Stimulated activated naive CD8-positive, alpha-beta T cell treated with anti-CD3 and anti-CD28 coated beads, Interleukin-15, Interleukin-2, amounts not matched to agents 100 ng/mL and 50 ng/mL, for 24 hours (primary cell): ENCODE results near the gene SLC35G3.
"Not testable (repeated sequence)": the region's sequence is repeated elsewhere in the genome, so short reads cannot be mapped to it uniquely, and the experiment has no call there.

Experiments
- H3K27ac Mint-ChIP-seq: one replicate; pipeline ENCODE4 v1.8.0; 2021; ENCODE audit warnings: mild to moderate bottlenecking, mixed read lengths
- H3K27me3 Mint-ChIP-seq: one replicate; pipeline ENCODE4 v1.8.0; 2021; ENCODE audit warnings: mixed read lengths
- H3K36me3 Mint-ChIP-seq: one replicate; pipeline ENCODE4 v1.8.0; 2021; ENCODE audit warnings: low read depth, mixed read lengths
- H3K4me1 Mint-ChIP-seq: one replicate; pipeline ENCODE4 v1.8.0; 2021; ENCODE audit warnings: low read depth, mixed read lengths
- H3K4me3 Mint-ChIP-seq: one replicate; pipeline ENCODE4 v1.8.0; 2021; ENCODE audit warnings: mild to moderate bottlenecking, mixed read lengths
- H3K9me3 Mint-ChIP-seq: one replicate; pipeline ENCODE4 v1.8.0; 2021; ENCODE audit warnings: mixed read lengths

SLC35G3 gene

GRCh38 chr17:35222452-35222851 lies 28.3 kb upstream of the SLC35G3 start:
- Mint-ChIP-seq H3K27me3 (no peaks in the 10 kb centered on the region), H3K9me3 (peaks cover 14% of the 10 kb centered on the region), H3K27ac (no peak overlapping the region), H3K36me3 (peaks cover 10% of the 10 kb centered on the region), H3K4me3 (no peak overlapping the region), H3K4me1 (peaks cover 34% of the 10 kb centered on the region)

- Mint-ChIP-seq H3K9me3 (peaks cover 14% of the 10 kb centered on the region), H3K27me3 (no peaks in the 10 kb centered on the region), H3K4me1 (peaks cover 57% of the 10 kb centered on the region), H3K27ac (peak overlapping the region; percentile 82), H3K36me3 (peaks cover 10% of the 10 kb centered on the region), H3K4me3 (peak overlapping the region; percentile 52)
These were observed 24.7 kb upstream of the SLC35G3 start for GRCh38 chr17:35218915-35219314.

- Mint-ChIP-seq H3K27me3 (no peaks in the 10 kb centered on the region), H3K9me3 (peaks cover 7% of the 10 kb centered on the region), H3K4me3 (no peak overlapping the region), H3K27ac (no peak overlapping the region), H3K4me1 (peaks cover 75% of the 10 kb centered on the region), H3K36me3 (peaks cover 4% of the 10 kb centered on the region)
These were observed 22.9 kb upstream of the SLC35G3 start for GRCh38 chr17:35217107-35217506.

GRCh38 chr17:35214631-35215273 lies 20.6 kb upstream of the SLC35G3 start:
- H3K4me3 Mint-ChIP-seq = peak overlapping the region; percentile 67
- H3K36me3 Mint-ChIP-seq = no peaks in the 10 kb centered on the region
- H3K9me3 Mint-ChIP-seq = no peaks in the 10 kb centered on the region
- H3K4me1 Mint-ChIP-seq = peaks cover 83% of the 10 kb centered on the region
- no peaks in the 10 kb centered on the region for H3K27me3 Mint-ChIP-seq
- peak overlapping the region; percentile 87 for H3K27ac Mint-ChIP-seq

GRCh38 chr17:35214192-35214591 lies 20.0 kb upstream of the SLC35G3 start:
- peak overlapping the region; percentile 87 for H3K27ac Mint-ChIP-seq
- no peaks in the 10 kb centered on the region for H3K27me3 Mint-ChIP-seq
- peak overlapping the region; percentile 67 for H3K4me3 Mint-ChIP-seq
- H3K4me1 Mint-ChIP-seq = peaks cover 77% of the 10 kb centered on the region
- H3K9me3 Mint-ChIP-seq = no peaks in the 10 kb centered on the region
- H3K36me3 Mint-ChIP-seq = no peaks in the 10 kb centered on the region

GRCh38 chr17:35213412-35213940 lies 19.3 kb upstream of the SLC35G3 start:
- Mint-ChIP-seq H3K27ac (peak overlapping the region; percentile 87), H3K4me1 (peaks cover 74% of the 10 kb centered on the region), H3K36me3 (no peaks in the 10 kb centered on the region), H3K4me3 (peak overlapping the region; percentile 67), H3K27me3 (no peaks in the 10 kb centered on the region), H3K9me3 (no peaks in the 10 kb centered on the region)

GRCh38 chr17:35212668-35213067 lies 18.5 kb upstream of the SLC35G3 start:
- H3K36me3 Mint-ChIP-seq = no peaks in the 10 kb centered on the region
- no peaks in the 10 kb centered on the region for H3K9me3 Mint-ChIP-seq
- H3K4me3 Mint-ChIP-seq = peak overlapping the region; percentile 67
- peak overlapping the region; percentile 87 for H3K27ac Mint-ChIP-seq
- H3K27me3 Mint-ChIP-seq = no peaks in the 10 kb centered on the region
- H3K4me1 Mint-ChIP-seq = peaks cover 68% of the 10 kb centered on the region

- Mint-ChIP-seq H3K27ac (no peak overlapping the region), H3K4me1 (peaks cover 58% of the 10 kb centered on the region), H3K4me3 (peak overlapping the region; percentile 11), H3K27me3 (no peaks in the 10 kb centered on the region), H3K36me3 (no peaks in the 10 kb centered on the region), H3K9me3 (no peaks in the 10 kb centered on the region)
These were observed 16.5 kb upstream of the SLC35G3 start for GRCh38 chr17:35210741-35211140.

- not testable (repeated sequence) for H3K4me3 Mint-ChIP-seq, H3K36me3 Mint-ChIP-seq, H3K27ac Mint-ChIP-seq
These were observed 8.4 kb upstream of the SLC35G3 start for GRCh38 chr17:35202582-35202981.

GRCh38 chr17:35195062-35195461 lies 869 bp upstream of the SLC35G3 start:
- not testable (repeated sequence) for H3K27me3 Mint-ChIP-seq, H3K27ac Mint-ChIP-seq, H3K9me3 Mint-ChIP-seq, H3K36me3 Mint-ChIP-seq, H3K4me3 Mint-ChIP-seq
- H3K4me1 Mint-ChIP-seq = peaks cover 15% of the 10 kb centered on the region

More at GRCh38 chr17:35202582-35202981, 8.4 kb upstream of the SLC35G3 start:
- H3K27me3 Mint-ChIP-seq, H3K4me1 Mint-ChIP-seq: not testable (repeated sequence)
- peaks cover 19% of the 10 kb centered on the region for H3K9me3 Mint-ChIP-seq

- H3K4me3 Mint-ChIP-seq = peak overlapping the region; percentile 38
- peaks cover 38% of the 10 kb centered on the region for H3K4me1 Mint-ChIP-seq
- no peaks in the 10 kb centered on the region for H3K36me3 Mint-ChIP-seq
- peak overlapping the region; percentile 36 for H3K27ac Mint-ChIP-seq
- no peaks in the 10 kb centered on the region for H3K9me3 Mint-ChIP-seq
- no peaks in the 10 kb centered on the region for H3K27me3 Mint-ChIP-seq
These were observed 1.5 kb downstream of the SLC35G3 start for GRCh38 chr17:35192708-35193107.

GRCh38 chr17:35191001-35191695 lies 3.0 kb downstream of the SLC35G3 start:
- Mint-ChIP-seq H3K9me3 (no peaks in the 10 kb centered on the region), H3K27me3 (no peaks in the 10 kb centered on the region), H3K4me1 (peaks cover 52% of the 10 kb centered on the region), H3K36me3 (no peaks in the 10 kb centered on the region), H3K27ac (no peak overlapping the region), H3K4me3 (no peak overlapping the region)

- Mint-ChIP-seq H3K4me3 (peak overlapping the region; percentile 69), H3K36me3 (no peaks in the 10 kb centered on the region), H3K9me3 (no peaks in the 10 kb centered on the region), H3K27me3 (no peaks in the 10 kb centered on the region), H3K4me1 (peaks cover 65% of the 10 kb centered on the region), H3K27ac (no peak overlapping the region)
These were observed 4.9 kb downstream of the SLC35G3 start for GRCh38 chr17:35189291-35189690.

GRCh38 chr17:35188111-35188510 lies 6.1 kb downstream of the SLC35G3 start:
- H3K4me1 Mint-ChIP-seq = peaks cover 74% of the 10 kb centered on the region
- H3K4me3 Mint-ChIP-seq = no peak overlapping the region
- H3K27me3 Mint-ChIP-seq = no peaks in the 10 kb centered on the region

GRCh38 chr17:35187481-35187880 lies 6.7 kb downstream of the SLC35G3 start:
- Mint-ChIP-seq H3K27me3 (no peaks in the 10 kb centered on the region), H3K4me1 (peaks cover 72% of the 10 kb centered on the region), H3K4me3 (no peak overlapping the region), H3K27ac (no peak overlapping the region), H3K36me3 (no peaks in the 10 kb centered on the region), H3K9me3 (no peaks in the 10 kb centered on the region)

More at GRCh38 chr17:35188111-35188510, 6.1 kb downstream of the SLC35G3 start:
- no peaks in the 10 kb centered on the region for H3K9me3 Mint-ChIP-seq
- H3K36me3 Mint-ChIP-seq = no peaks in the 10 kb centered on the region
- peak overlapping the region; percentile 28 for H3K27ac Mint-ChIP-seq
